IPS-NIHi7 (cell line): ENCODE results near the gene RNF112.

Source experiments
- DNase-seq: peaks from one replicate; pipeline ENCODE4 v3.0.0; 2012; ENCODE audit warnings: mixed read lengths; ENCODE audit errors: extremely low spot score

The RNF112 gene

DNA sequence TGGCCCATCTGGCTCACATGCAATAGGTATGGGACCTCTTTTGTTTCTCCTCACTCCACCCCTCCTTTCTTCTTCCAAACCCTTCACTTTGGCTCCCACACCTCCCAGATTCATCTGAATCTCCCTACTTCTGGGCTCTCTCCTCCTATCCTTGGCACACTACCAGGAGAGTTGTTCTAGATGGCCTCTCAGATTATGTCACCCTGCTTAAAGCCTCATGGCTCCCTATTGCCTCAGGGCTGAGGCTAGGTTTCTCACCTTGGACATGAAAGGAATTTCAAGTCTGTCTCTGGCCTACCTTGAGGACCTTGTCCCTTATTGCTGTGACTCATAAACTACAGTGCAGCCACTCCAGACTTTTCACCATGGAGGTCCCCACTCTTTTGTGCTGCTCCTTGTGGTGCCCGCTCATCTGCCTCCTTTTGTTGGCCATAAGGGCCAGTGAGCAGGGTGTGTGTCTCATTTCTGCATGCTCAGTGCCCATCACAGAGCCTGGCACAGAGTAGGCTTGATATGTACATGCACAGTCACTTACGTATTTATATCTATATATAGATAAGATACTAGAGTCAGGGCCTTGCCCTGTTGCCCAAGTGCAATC, 23.0 kb upstream of the RNF112 start:
- no peak for DNase-seq

GRCh38 chr17:19388791-19389785, 21.9 kb upstream of the RNF112 start:
- no peak for DNase-seq

DNA sequence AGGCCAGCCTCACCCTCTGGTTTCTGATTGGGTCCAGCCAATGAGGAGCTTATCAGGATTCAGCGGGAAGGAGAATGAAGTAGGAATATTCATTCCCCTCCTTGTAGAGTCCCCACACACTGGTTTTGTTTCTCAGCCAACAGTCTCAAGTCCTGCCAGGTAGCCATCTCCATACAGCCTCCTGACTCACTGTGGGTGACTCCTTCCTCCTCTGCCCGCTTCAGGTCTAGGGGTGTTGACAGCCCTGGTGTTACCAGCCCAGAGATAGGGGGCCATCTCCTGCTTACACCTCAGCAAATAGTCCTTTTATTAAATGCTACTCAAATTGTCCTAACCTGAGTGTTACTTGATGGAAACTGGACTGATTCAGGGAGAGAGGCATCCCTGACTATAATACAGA, 20.1 kb upstream of the RNF112 start:
- DNase-seq: no peak

DNA sequence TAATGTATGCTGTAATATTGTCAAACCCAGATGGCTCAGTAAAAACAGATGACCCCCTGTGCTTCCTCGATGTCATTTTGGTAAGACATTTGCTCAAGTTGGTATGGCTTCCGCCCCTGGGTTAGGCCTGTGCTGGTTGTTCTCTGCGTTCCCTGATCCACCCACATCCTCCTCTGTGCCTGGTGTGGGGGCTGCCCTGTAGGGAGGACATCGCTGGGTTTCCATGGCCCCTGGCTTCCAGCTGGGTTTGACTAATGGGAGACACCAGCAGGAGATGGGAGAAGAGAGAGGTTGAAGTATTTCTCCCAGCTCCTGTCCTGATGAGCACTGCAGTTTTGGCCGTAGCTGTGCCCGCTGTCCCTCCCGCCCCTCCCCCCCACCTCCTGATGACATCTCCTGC, 19.6 kb upstream of the RNF112 start:
- DNase-seq: no peak

- no peak for DNase-seq
These were observed 18.7 kb upstream of the RNF112 start for GRCh38 chr17:19392303-19392702.

GRCh38 chr17:19397556-19398041, 13.4 kb upstream of the RNF112 start:
- peak; percentile 57 for DNase-seq

DNA sequence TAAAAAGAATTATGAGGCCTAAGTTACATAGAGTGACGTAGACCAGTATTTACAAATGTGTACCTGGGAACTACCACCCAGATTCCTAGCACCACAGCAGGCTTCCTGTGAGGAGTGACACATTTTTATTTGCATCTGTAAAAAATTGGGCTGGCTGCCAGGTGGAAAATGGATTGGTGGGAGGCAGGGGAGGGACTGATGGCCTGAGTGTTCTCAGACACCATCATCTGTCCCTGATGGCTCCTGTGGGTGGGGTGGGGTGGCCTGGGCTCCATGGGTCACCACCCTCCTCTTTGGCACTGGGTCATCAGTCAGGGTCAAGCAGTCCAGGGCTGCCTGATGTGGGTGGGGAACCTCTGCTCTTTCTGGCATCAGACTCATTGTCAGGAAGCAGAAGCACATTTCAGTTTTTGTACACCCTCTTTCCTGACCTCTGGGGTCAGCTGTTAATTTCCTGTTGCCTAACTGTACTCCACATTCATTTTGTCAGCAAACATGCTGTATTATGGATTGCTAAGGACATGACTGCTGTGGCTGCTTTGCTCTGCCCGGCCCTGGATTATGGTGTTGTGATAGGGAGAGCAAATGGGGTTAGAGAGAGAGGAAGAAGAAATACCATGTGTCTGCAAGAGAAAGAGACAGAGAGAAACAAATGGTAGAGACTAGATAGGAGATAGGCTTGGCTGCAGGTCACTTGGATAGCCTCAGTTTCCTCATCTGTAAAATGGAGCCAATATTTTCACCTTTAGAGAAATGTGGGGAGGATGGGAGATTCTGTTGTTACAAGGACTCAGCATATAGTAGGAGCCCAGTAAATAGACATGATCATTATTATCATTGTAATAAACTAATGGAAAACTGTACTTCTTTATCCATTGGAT, 12.5 kb upstream of the RNF112 start:
- no peak for DNase-seq

DNA sequence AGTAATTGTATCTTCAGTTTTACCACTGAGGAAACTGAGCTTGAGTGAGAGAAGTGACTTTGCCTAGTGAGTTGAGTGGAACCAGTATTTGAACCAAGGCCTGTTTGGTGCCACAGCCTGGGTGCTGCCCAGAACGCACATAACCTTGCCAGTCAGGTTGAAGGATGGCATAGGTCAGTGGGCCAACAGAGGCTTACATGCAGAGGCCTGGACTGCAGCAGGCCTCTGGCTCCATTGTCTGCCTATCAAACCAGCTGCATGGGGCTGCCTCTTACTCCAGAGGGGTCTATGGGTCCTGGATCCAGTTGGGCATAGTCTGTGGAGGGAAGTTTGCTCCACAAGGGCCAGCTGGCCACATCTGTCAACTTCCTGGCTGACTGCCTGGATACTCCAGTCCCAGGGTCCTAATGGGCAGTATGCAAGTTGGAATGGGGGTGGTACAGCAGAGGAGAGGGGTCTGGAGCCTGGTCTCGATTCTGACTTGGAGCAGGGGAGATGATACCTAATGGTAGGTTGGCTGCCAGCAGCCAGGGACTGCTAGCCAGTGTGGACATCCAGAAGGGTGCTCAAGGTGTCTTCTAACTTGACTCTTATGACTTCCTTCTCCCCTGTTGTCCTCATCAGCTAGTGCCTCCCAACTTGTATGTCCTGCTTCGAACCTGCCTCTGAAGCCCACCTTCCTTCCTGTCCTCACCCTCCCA, 11.1 kb upstream of the RNF112 start:
- no peak for DNase-seq

GRCh38 chr17:19401321-19402010, 9.6 kb upstream of the RNF112 start:
- DNase-seq: no peak

GRCh38 chr17:19402171-19402570, 8.9 kb upstream of the RNF112 start:
- no peak for DNase-seq

- DNase-seq: no peak
These were observed 8.0 kb upstream of the RNF112 start for GRCh38 chr17:19403021-19403420.

GRCh38 chr17:19404264-19404663, 6.8 kb upstream of the RNF112 start:
- no peak for DNase-seq

GRCh38 chr17:19405114-19405513, 5.9 kb upstream of the RNF112 start:
- no peak for DNase-seq

DNA sequence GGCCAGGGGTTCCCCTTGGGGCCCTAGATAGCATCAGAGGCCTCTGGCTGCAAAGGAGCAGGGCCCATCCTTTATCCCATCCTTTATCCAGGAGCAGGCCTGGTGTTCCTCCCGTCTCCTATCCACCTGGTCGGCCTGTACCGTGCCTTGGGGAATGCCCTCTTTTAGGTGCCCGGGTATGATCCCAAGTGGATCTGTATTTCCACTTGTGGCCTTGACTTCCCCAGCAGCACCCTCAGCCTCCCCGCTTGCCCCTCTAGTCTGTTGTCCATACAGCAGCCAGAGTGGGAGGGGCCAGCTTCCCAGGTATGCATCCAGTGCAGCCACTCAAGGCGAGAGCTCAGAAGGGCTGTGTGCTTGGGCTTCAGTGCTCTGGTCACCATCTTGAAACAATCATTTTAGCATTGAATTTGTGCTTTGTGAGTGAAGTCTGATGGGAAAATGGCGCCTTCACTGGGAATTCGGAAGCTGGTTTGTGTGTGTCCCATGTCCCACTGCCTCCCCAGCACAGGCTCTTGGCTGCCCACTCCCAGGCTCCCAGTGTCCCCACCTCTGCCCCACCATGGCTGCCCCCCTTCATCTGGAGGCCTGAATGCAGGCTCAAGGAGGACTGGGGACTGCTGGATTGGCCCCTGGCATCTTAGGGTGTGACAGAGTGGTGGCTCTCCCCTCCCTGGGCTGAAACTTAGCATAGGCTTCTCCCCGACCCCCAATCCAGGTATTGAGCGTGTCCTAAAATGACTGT, 3.3 kb upstream of the RNF112 start:
- DNase-seq: no peak

GRCh38 chr17:19408346-19408710, 2.7 kb upstream of the RNF112 start:
- no peak for DNase-seq

- DNase-seq: no peak
These were observed 2.0 kb upstream of the RNF112 start for GRCh38 chr17:19409066-19409465.

DNA sequence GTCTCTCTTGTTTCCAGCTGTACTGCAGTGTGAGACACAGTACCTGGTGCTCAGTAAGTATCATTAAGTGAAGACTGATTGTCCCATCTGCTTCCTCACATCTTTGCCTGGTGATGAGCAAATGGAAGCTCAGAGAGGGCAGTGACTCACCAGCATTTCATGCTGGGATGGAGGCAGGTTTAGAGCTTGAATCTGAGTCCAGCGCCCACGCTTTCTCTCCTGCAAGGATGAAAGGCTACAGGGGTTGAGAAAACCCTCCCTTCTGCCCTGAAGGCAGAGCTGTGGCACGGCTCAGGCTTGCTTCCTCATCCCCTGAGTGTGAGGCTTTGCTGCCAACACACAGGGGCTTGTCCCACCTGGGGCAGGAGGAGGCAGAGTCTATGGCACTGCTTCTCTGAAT, 1.5 kb upstream of the RNF112 start:
- DNase-seq: peak; percentile 37

GRCh38 chr17:19410091-19410490, 941 bp upstream of the RNF112 start:
- no peak for DNase-seq

- no peak for DNase-seq
These were observed 599 bp downstream of the RNF112 start for GRCh38 chr17:19411631-19412030.

- no peak for DNase-seq
These were observed 1.5 kb downstream of the RNF112 start for GRCh38 chr17:19412510-19412909.
